HCT116 (cell line): Measurements from ENCODE around the gene GLDC.

ENCODE experiments used
- ATF3 ChIP-seq: IDR thresholded peaks from 2 replicates; pipeline ENCODE4 v1.6.1; 2012
- CTCF ChIP-seq, 3 experiments: fragments of 200-600 bp in 1 of 3; sonication (generic) in 1 of 3; IDR thresholded peaks in 2 of 3; conservative IDR thresholded peaks in 1 of 3; 2 replicates each; pipeline ENCODE4 v1.5.1; 2012 to 2017; ENCODE audit warnings: low read depth in 2 of 3, low read length in 2 of 3, antibody characterized with exemption in 1 of 3, borderline replicate concordance in 1 of 3, control low read depth in 1 of 3, mild to moderate bottlenecking in 1 of 3, mixed read lengths in 1 of 3, mixed run types in 1 of 3, moderate library complexity in 1 of 3; ENCODE audit not compliant: insufficient read depth in 1 of 3
- EGR1 ChIP-seq: IDR thresholded peaks from 2 replicates; pipeline ENCODE4 v1.6.1; 2012; ENCODE audit warnings: low read depth
- ELF1 ChIP-seq: IDR thresholded peaks from 2 replicates; pipeline ENCODE4 v1.6.1; 2012; ENCODE audit warnings: low read depth, borderline replicate concordance
- EZH2 ChIP-seq: fragments of 200-600 bp; sonication (generic); IDR thresholded peaks from 2 replicates; pipeline ENCODE4 v1.6.1; 2017; ENCODE audit warnings: antibody characterized with exemption, mixed run types
- MAX ChIP-seq: IDR thresholded peaks from 2 replicates; pipeline ENCODE4 v1.6.1; 2012
- POLR2A ChIP-seq: IDR thresholded peaks from 2 replicates; pipeline ENCODE4 v1.7.0; 2011; ENCODE audit warnings: borderline replicate concordance; ENCODE audit not compliant: insufficient read depth, insufficient read length; ENCODE audit errors: extremely low read depth
- REST ChIP-seq: IDR thresholded peaks from 2 replicates; pipeline ENCODE4 v1.6.1; 2012; ENCODE audit warnings: low read depth
- TCF7L2 ChIP-seq: IDR thresholded peaks from 2 replicates; pipeline ENCODE4 v1.7.0; 2011; ENCODE audit warnings: borderline replicate concordance, inconsistent platforms; ENCODE audit not compliant: insufficient read depth, insufficient read length; ENCODE audit errors: extremely low read depth
- YY1 ChIP-seq: IDR thresholded peaks from 2 replicates; pipeline ENCODE4 v1.6.1; 2011; ENCODE audit warnings: low read length, low read depth, moderate library complexity, mild to moderate bottlenecking; ENCODE audit not compliant: insufficient replicate concordance; ENCODE audit errors: extremely low read depth

- TF ChIP-seq ELF1 (no peak), EZH2 (no peak), CTCF (IDR thresholded peaks at IDR 0.05 in 2 of 3, conservative IDR thresholded peaks at IDR 0.05 in 1 of 3; ENCODE audit: borderline replicate concordance in 1 of 3, insufficient read depth in 1 of 3, low read depth in 2 of 3, low read length in 2 of 3) (no peak), YY1 (no peak), TCF7L2 (no peak), EGR1 (no peak), POLR2A (no peak), MAX (no peak), REST (no peak), ATF3 (no peak)
These were observed 139.0 kb downstream of the GLDC start for GRCh38 chr9:6506571-6506970.
